Activated CD8-positive, alpha-beta memory T cell treated with anti-CD3 and anti-CD28 coated beads, Interleukin-2, amount 50 U/mL, for 4 hours (primary cell): ENCODE measurements around the gene MYRF.

Experiments used
- DNase-seq: peaks from one replicate; pipeline ENCODE4 v3.0.0-alpha.2; 2020

Gene MYRF

GRCh38 chr11:61719978-61720377 is 32.5 kb upstream of the MYRF start:
- DNase-seq: no peak

GRCh38 chr11:61720597-61720996 is 31.8 kb upstream of the MYRF start:
- no peak for DNase-seq

DNA sequence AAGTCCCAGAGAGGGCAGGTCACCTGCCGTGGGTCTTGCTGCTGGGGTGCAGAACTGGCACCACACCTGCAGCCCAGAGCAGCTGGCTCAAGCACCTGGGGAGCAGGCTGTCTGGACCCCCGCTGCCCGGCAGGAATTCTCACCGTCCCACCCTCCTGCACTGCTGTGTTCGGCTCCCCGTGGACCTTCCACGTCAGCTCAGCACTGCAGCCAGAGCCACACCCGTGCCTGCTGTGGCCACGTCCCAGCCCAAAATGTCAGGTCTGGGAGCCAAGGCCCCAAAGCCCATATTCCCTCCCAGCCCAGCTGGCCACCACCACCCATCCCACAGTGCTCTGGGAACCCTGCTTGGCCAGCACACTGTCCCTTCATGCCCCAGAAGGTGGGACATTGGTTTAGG is 28.0 kb upstream of the MYRF start:
- DNase-seq: no peak

- DNase-seq: no peak
These were observed 26.6 kb upstream of the MYRF start for GRCh38 chr11:61725781-61726231.

GRCh38 chr11:61726775-61727174 is 25.7 kb upstream of the MYRF start:
- DNase-seq: no peak

GRCh38 chr11:61727401-61727811 is 25.0 kb upstream of the MYRF start:
- DNase-seq: no peak

- no peak for DNase-seq
These were observed 24.1 kb upstream of the MYRF start for GRCh38 chr11:61728066-61728939.

GRCh38 chr11:61728940-61729219 is 23.6 kb upstream of the MYRF start:
- no peak for DNase-seq

- DNase-seq: no peak
These were observed 22.0 kb upstream of the MYRF start for GRCh38 chr11:61730240-61730994.

DNA sequence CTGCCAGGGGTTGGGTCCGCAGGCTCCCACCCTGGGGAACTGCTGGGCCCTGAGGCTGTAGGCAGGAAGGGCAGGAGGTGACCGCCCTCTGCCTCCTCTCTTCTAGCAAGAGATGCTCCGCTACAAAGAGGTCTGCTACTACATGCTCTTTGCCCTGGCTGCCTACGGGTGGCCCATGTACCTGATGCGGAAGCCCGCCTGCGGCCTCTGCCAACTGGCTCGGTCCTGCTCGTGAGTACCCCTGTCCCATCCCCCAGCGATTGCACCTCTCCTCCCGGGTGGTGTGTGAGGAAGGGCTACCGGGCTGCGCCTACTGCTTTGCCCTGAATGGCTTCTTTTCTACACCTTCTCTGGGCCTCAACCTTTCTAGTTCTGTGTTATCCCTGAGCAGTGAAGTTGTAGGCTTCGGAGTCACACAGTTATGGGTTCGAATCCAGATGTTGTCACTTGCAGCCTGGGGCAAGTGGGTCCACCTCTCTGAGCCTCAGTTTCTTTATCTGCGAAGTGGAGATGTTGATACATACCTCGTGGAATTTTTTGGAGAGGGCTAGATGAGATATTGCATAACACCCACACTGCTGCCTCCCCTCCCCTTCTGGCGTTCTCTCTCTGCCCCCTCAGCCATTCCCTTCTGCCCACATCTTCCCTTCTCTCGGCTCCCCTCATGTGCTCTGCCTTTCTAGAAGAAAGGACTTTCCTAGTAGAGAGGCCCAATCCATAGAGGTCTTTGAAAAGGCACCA is 21.1 kb upstream of the MYRF start:
- DNase-seq: no peak

DNA sequence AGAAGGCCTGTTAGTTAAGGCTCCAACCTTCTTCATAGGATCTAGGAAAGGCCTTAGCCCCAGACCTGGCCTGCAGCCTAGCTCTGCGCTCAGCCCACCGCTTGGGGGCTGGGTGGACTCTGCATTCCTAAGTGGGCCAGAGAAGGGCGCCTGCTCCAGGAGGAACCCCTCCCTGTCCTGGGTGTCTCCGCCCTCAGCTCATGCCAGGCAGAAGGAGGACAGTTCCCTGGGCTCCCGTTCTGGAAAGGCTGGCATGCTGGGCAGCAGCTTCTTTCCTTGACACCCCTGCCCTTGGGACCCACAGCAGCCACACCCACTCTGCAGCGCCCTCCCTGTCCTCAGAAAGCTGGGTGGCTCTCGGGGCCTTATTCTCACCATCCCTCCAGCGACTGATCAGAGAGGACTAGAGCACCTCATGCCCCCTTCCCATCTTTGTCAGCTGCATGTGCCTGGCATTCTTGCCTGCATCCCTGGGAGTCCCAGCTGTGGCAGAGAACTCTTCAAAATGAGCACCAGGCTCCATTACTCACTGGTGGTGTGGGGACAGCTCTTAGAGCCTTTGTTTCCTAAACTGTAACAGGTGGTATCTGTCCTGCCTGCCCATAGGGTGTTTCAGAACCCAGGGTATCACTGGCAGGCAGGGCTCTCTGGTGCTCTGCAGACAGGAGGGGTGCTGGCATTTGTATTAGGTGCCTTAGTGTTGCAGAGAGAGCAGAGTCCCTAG is 20.3 kb upstream of the MYRF start:
- DNase-seq: no peak

- DNase-seq: no peak
These were observed 19.7 kb upstream of the MYRF start for GRCh38 chr11:61732705-61733104.

DNA sequence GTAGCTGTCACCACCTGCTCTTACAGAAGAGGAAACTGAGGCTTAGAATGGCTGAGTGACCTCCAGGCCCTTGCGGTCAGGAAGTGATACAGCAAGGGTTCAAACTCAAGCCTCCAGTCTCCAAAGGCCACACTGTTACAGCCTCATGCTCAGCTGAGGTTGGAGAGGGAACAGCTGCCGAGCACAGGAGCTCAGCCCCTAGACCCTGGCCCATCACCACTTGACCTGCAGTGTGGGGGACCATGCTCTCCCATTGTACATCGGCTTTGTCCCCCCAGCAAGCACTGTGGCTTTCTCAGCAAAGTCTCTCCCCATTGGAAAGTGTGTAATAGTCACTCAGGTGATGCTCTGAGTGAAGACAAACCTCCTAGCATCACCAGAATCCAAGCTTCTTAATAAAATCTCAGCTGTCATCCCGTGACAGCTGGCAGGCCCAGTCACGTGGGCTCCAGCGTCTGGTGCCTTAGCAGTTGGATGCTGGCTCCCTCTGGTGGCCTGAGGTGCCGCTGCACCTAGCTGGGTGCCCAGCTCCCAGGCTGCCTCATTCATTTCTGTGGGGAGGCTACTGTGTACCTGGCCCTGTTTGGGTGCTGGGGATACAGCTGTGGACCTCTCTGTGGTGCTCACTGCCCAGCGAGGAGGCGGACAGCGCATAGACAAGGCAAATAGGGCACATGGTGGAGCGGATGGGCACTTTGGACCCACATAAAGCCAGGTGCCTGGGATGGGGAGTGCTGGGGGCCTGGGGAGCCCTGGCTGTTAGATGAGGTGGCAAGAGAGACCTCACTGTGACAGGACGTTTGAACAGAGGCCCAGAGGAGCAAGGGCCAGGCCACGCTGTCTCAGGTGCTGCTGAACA is 19.1 kb upstream of the MYRF start:
- DNase-seq: peak; percentile 87

DNA sequence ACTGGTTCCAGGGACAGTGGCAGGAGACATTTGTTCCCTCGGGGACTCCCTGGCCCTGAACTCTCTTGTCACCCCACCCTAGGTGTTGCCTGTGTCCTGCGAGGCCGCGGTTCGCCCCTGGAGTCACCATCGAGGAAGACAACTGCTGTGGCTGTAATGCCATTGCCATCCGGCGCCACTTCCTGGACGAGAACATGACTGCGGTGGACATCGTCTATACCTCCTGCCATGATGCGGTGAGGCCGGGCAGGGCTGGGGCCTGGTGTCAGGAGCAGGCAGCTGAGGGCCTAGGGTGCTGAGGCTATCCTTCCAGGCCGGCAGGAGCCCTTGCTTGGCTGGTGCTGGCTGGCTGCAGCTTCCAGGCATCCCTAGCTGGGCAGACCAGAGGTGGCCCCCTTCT is 17.7 kb upstream of the MYRF start:
- no peak for DNase-seq

DNA sequence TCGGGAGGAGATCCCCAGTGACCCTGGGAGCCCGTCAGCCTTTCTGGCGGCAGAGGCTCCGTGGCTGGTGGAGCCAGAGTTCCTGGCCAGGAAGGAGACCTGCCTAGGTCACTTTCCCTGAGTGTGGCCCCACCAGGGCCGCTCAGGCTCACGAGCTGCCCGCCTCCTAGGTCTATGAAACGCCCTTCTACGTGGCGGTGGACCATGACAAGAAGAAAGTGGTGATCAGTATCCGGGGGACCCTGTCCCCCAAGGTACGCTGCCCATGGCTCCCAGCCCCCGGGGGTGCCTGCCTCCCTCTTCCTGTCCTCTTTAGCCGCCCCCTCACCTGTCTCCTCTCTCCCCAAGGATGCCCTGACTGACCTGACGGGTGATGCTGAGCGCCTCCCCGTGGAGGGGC is 17.0 kb upstream of the MYRF start:
- DNase-seq: no peak

GRCh38 chr11:61736310-61736709 is 16.1 kb upstream of the MYRF start:
- no peak for DNase-seq

- DNase-seq: no peak
These were observed 15.3 kb upstream of the MYRF start for GRCh38 chr11:61737131-61737530.

DNA sequence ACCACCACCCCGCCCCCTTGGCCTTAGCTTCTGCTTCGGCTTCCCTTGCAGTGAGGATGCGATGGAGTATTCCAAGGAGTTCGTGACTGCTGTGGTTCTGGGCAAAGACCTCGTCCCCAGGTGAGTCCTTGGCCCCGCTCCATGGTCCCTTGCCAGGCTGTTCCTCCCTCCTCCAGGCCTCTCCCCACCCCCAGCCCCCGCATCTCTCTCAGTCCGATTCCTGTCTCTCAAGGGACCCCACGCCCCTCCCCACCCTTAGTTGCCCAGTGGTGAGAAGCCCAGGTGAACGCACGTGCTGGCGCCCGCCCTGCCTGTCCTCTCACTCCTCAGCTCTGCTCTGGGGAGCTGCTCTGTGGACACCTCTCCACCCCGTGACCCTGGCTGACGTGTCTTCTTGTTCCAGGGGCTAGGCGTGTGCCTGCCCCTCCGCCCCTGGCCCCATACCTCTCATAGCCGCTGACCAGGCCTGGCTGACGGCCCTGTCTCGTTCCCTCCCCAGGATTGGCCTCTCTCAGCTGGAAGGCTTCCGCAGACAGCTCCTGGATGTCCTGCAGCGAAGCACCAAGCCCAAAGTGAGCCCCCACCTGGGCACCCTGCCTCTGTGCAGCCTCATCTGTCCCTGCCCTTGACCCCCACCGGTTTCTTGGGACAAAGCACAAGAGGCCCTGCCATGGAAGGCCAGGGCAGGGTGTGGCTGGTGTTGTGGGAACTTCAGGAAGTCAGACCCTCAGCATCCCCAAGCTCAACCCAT is 14.6 kb upstream of the MYRF start:
- DNase-seq: no peak

- no peak for DNase-seq
These were observed 13.7 kb upstream of the MYRF start for GRCh38 chr11:61738776-61739175.

DNA sequence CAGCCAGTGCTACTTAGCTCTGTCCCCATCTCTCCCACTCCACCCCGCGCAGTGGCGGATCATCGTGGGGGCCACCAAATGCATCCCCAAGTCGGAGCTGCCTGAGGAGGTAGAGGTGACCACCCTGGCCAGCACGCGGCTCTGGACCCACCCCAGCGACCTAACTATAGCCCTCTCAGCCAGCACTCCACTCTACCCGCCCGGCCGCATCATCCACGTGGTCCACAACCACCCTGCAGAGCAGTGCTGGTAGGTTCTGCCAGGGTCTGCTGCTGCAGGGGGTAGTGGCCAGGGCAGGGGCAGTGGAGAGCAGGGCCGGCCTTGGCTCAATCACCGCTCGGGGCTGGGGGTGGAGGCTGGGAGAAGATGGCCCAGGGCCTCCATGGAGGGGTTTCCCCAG is 13.0 kb upstream of the MYRF start:
- no peak for DNase-seq

GRCh38 chr11:61739966-61740365 is 12.5 kb upstream of the MYRF start:
- DNase-seq: no peak
